22Rv1 (cell line): ENCODE results near the gene NBL1.

ENCODE experiments used
- H3K27ac ChIP-seq: fragments of 450-650 bp; 2 replicates; pipeline ENCODE4 v1.5.1; 2017
- ZFX ChIP-seq: fragments of 450-650 bp; IDR thresholded peaks from 2 replicates; pipeline ENCODE4 v1.6.1; 2017; ENCODE audit warnings: antibody characterized with exemption, borderline replicate concordance
- TF ChIP-seq, protein P1 (sequence below): fragments of 450-650 bp; IDR thresholded peaks from 2 replicates; pipeline ENCODE4 v1.5.1; 2017; ENCODE audit warnings: mild to moderate bottlenecking

Gene NBL1, protein sequence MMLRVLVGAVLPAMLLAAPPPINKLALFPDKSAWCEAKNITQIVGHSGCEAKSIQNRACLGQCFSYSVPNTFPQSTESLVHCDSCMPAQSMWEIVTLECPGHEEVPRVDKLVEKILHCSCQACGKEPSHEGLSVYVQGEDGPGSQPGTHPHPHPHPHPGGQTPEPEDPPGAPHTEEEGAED

DNA sequence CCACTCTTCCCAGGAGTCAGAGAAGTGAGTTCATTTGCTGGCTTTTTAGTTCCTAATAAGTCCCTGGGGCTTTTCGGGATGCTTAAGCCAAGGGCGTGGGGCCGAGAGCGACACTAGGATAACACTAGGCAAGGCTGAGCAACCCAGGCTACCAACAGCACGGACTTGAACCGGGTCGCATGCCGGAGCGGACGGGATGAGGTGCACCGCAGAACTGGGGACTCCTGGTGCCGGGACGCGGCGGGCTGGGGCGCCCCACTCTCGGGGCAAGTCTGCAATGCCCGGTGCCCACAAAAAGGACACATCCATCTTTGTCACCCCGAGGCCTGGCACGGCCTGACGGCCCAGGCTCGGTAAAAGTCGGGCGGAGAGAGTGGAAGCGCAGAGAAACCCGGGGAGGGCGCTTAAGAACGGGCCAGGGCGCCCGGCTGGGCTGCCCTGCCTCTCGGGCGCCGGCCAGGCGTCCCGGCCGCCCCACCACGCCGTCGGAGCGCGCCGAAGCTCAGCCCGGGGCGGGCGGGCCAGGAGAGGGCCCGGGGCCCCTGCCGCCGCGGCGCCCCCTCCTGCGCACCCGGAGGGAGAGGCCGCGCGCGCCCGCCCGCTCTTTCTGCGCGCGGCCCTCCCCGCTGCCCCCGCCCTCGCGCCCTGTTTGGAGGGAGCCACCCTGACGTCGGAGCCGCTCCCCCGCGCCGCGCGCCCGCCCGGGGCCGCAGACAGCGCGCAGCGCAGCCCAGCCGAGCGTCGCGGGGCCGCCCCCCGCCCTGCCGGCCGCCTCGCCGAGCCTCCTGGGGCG, at the start of gene NBL1:
Gene NBL1 (plus strand): TSS at position 710 of the 793 bp plus-strand sequence. CDS start 10,720 bp downstream, outside the sequence.
- no peak within 1 kb of the TSS for H3K27ac ChIP-seq
- TF ChIP-seq, protein P1, sequence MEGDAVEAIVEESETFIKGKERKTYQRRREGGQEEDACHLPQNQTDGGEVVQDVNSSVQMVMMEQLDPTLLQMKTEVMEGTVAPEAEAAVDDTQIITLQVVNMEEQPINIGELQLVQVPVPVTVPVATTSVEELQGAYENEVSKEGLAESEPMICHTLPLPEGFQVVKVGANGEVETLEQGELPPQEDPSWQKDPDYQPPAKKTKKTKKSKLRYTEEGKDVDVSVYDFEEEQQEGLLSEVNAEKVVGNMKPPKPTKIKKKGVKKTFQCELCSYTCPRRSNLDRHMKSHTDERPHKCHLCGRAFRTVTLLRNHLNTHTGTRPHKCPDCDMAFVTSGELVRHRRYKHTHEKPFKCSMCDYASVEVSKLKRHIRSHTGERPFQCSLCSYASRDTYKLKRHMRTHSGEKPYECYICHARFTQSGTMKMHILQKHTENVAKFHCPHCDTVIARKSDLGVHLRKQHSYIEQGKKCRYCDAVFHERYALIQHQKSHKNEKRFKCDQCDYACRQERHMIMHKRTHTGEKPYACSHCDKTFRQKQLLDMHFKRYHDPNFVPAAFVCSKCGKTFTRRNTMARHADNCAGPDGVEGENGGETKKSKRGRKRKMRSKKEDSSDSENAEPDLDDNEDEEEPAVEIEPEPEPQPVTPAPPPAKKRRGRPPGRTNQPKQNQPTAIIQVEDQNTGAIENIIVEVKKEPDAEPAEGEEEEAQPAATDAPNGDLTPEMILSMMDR, result no peak
- no peak for TF ChIP-seq ZFX

DNA sequence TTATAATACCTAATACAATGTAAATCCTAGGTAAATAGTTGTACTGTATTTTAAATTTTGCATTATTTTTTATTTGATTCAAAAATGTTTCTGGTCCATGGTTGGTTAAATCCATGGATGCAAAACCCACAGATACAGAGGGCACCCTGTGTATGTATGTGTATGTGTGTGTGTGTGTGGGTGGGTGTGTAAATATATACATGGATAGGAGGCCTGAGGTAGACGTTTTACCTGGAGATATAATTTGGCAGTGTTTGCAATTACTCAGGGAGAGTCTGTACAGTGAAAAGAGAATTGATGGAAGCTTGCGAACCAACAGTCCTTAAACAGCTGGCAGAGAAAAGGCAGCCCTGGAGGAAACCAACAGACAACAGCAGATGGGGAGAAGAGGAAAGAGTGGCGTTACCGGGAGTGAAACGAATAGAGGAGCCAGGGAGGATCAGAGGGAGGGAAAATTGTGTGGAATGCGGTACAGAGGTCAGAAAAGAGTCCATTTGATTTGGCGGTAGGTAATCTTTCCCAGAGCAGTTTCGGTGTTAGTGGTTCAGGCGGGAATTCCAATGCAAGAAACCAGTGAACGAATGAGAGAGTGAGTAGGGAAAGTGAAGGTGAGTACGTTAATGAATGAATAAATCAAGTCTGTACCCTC, 47.9 kb upstream of the NBL1 start:
- H3K27ac ChIP-seq, result peak overlapping the region; percentile 90
- TF ChIP-seq, protein P1, result no peak
- no peak for TF ChIP-seq ZFX

DNA sequence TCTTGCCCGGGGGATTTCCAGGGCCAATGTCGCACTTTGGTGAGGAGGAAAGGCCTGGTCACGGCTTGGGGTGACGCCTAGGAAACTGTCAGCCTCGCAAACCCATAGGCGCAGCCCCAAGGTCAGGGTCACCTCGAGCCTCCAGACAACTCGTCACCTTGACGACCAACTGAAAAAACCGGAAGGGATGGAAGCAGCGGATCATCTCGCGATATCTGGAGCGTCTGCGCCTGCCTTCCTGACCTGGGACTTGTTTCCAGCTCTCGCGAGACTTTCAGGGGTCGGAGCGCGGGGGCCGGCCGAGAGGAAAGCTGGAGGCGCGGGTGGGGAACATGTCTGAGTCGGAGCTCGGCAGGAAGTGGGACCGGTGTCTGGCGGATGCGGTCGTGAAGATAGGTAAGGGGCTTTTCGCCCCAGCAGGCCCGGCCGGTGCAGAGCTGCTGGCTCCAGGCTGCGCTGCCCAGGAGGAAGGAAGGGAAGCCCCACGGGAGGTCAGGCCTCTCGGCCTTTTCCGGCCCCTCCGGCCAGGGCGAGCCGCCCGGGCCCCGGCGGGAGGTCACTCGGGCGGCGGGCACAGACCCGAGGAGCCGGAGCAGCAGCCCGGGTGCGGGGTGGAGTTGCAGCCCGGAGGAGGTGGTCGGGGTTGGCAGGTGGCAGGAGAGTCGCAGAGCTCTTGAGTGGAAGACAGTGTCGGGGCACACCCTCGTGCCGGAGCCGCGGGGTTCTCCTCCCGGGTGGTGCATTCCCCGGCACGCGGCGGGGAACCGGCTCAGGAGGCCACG, 47.2 kb upstream of the NBL1 start:
- peak overlapping the region; percentile 90 for H3K27ac ChIP-seq
- TF ChIP-seq, protein P1, result no peak
- no peak for TF ChIP-seq ZFX

- no peak for TF ChIP-seq ZFX
- TF ChIP-seq, protein P1, result no peak
- peak overlapping the region; percentile 90 for H3K27ac ChIP-seq
These were observed 46.4 kb upstream of the NBL1 start for GRCh38 chr1:19597496-19598309.

DNA sequence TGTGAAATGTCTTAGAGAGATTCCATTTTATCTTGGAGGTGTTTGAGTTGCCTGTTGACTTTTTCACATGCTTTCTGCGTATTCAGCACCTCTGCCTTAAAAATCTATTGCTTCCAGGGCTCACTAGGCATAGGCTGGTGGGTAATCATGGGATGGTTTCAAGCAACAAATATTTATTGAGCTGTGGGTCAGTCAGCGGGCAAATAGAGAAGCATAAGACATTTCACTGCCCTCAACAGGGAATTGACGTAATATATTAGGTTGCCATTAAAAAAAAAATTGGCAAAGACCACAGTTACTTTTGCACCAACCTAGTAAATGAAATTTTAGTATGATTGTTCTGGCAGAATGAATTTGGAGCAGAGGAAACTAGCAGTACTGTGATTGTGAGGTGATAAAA, 44.3 kb upstream of the NBL1 start:
- no peak overlapping the region for H3K27ac ChIP-seq

DNA sequence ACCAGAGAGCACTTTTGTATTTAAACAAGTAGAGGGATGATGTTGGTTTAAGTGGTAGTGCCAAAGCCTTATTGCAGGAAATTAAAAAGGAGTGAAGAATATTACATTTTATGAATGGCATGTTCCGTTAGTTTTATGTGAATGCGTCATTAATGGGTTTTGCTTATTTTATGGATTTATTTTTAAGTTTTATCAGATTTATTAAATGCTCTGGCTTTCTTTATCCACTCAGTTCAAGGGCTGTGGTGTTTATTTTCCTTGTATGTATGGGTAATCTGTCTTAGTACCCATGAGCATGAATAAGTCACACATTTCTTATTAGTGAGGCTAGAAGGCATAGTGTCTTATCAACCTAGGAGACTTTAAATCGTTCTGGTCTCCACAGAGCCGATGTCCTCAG, 41.6 kb upstream of the NBL1 start:
- no peak overlapping the region for H3K27ac ChIP-seq
- TF ChIP-seq, protein P1, result no peak
- TF ChIP-seq ZFX, result no peak

More for the DNA sequence above, 44.3 kb upstream of the NBL1 start:
- TF ChIP-seq ZFX, result no peak
- TF ChIP-seq, protein P1, result no peak
